HepG2 (cell line): ENCODE data around the gene ZFR. TPM values are rescaled to one million over a fixed set of nuclear protein-coding genes. Genes with fewer than 3 reads are reported as not detected.

Experiments
- CBFB ChIP-seq: sonication (generic); formaldehyde crosslinking; IDR thresholded peaks from 2 replicates; pipeline ENCODE4 v1.4.0; 2020; ENCODE audit warnings: missing genetic modification reagents
- ETV5 ChIP-seq: IDR thresholded peaks from 2 replicates; pipeline ENCODE4 v1.6.1; 2018; ENCODE audit warnings: missing biosample characterization, missing genetic modification reagents, inconsistent platforms, borderline replicate concordance
- GPN1 ChIP-seq: sonication (generic); formaldehyde crosslinking; IDR thresholded peaks from 2 replicates; pipeline ENCODE4 v1.5.1; 2020; ENCODE audit warnings: missing genetic modification reagents, borderline replicate concordance
- GTF3A ChIP-seq: sonication (generic); formaldehyde crosslinking; conservative IDR thresholded peaks from 2 replicates; pipeline ENCODE4 v1.4.0; 2020; ENCODE audit warnings: mild to moderate bottlenecking, missing genetic modification reagents
- HDAC2 ChIP-seq: sonication (generic); formaldehyde crosslinking; IDR thresholded peaks from 2 replicates; pipeline ENCODE4 v1.4.0; 2020; ENCODE audit warnings: missing genetic modification reagents
- IRX3 ChIP-seq: sonication (generic); formaldehyde crosslinking; IDR thresholded peaks from 2 replicates; pipeline ENCODE4 v1.8.1; 2023; ENCODE audit warnings: mild to moderate bottlenecking, low read depth, missing genetic modification reagents, borderline replicate concordance
- JUND ChIP-seq: sonication (generic); formaldehyde crosslinking; IDR thresholded peaks from 2 replicates; pipeline ENCODE4 v1.8.0; 2022; ENCODE audit warnings: mild to moderate bottlenecking, missing genetic modification reagents
- MED1 ChIP-seq: sonication (generic); formaldehyde crosslinking; IDR thresholded peaks from 2 replicates; pipeline ENCODE4 v1.4.0; 2020; ENCODE audit warnings: missing genetic modification reagents
- MZF1 ChIP-seq: sonication (generic); formaldehyde crosslinking; IDR thresholded peaks from 2 replicates; pipeline ENCODE4 v1.8.1; 2023; ENCODE audit warnings: mild to moderate bottlenecking, missing genetic modification reagents, borderline replicate concordance
- NCOA1 ChIP-seq: sonication (generic); formaldehyde crosslinking; IDR thresholded peaks from 2 replicates; pipeline ENCODE4 v1.9.0; 2021; ENCODE audit warnings: missing genetic modification reagents
- PCBP2 ChIP-seq: fragments of 200-400 bp; formaldehyde crosslinking; optimal IDR thresholded peaks from 2 replicates; pipeline ENCODE3; 2018; ENCODE audit warnings: low read length, low read depth; ENCODE audit not compliant: poor library complexity, severe bottlenecking
- RBM22 ChIP-seq: fragments of 200-400 bp; formaldehyde crosslinking; optimal IDR thresholded peaks from 2 replicates; pipeline ENCODE3; 2017; ENCODE audit warnings: mild to moderate bottlenecking, low read length, moderate library complexity
- SAFB2 ChIP-seq: sonication (generic); formaldehyde crosslinking; IDR thresholded peaks from 2 replicates; pipeline ENCODE4 v1.5.1; 2020; ENCODE audit warnings: missing genetic modification reagents, low read depth, mild to moderate bottlenecking, borderline replicate concordance
- TBX2 ChIP-seq: sonication (generic); formaldehyde crosslinking; IDR thresholded peaks from 2 replicates; pipeline ENCODE4 v1.5.0; 2020; ENCODE audit warnings: missing genetic modification reagents, mild to moderate bottlenecking, borderline replicate concordance
- TMF1 ChIP-seq: sonication (generic); formaldehyde crosslinking; IDR thresholded peaks from 2 replicates; pipeline ENCODE4 v1.8.1; 2022; ENCODE audit warnings: low read depth, missing genetic modification reagents
- ZBTB7A ChIP-seq: sonication (generic); formaldehyde crosslinking; IDR thresholded peaks from 2 replicates; pipeline ENCODE4 v1.8.0; 2022; ENCODE audit warnings: mild to moderate bottlenecking, missing genetic modification reagents
- ZNF230 ChIP-seq: sonication (generic); formaldehyde crosslinking; IDR thresholded peaks from 2 replicates; pipeline ENCODE4 v1.4.0; 2020; ENCODE audit warnings: mild to moderate bottlenecking, missing genetic modification reagents
- ZNF253 ChIP-seq: sonication (generic); formaldehyde crosslinking; IDR thresholded peaks from 2 replicates; pipeline ENCODE4 v1.8.0; 2022; ENCODE audit warnings: mild to moderate bottlenecking, missing genetic modification reagents, borderline replicate concordance
- ZNF274 ChIP-seq: sonication (generic); formaldehyde crosslinking; IDR thresholded peaks from 2 replicates; pipeline ENCODE4 v1.5.1; 2020; ENCODE audit warnings: mild to moderate bottlenecking, missing genetic modification reagents
- ZNF383 ChIP-seq: sonication (generic); formaldehyde crosslinking; IDR thresholded peaks from 2 replicates; pipeline ENCODE4 v1.4.0; 2020; ENCODE audit warnings: missing genetic modification reagents, mild to moderate bottlenecking, borderline replicate concordance
- ZNF589 ChIP-seq: sonication (generic); formaldehyde crosslinking; conservative IDR thresholded peaks from 2 replicates; pipeline ENCODE4 v1.8.0; 2022; ENCODE audit warnings: mild to moderate bottlenecking, moderate library complexity, missing genetic modification reagents
- ZNF644 ChIP-seq: IDR thresholded peaks from 2 replicates; pipeline ENCODE4 v1.6.1; 2016; ENCODE audit warnings: low read depth
- ZNF883 ChIP-seq: sonication (generic); formaldehyde crosslinking; IDR thresholded peaks from 2 replicates; pipeline ENCODE4 v1.5.1; 2020; ENCODE audit warnings: mild to moderate bottlenecking, missing genetic modification reagents; ENCODE audit errors: not compliant biosample characterization
- polyA plus RNA-seq, 8 experiments: library from polyadenylated mRNA; depleted of rRNA in 3 of 8; stranded (reverse) in 7 of 8; unstranded in 1 of 8; fragments of >200 nt; fragmentation: Illumina TruSeq in 4 of 8; extraction: Trizol in 4 of 8; gene quantifications; 2 replicates each; pipeline versions ENCODE4 v1.2.1 to v1.2.3, GENCODE V29; 2011 to 2016; ENCODE audit warnings: low read depth in 4 of 8, missing spikeins in 1 of 8, mixed read lengths in 1 of 8; ENCODE audit not compliant: insufficient read depth in 1 of 8
- total RNA-seq, 5 experiments: library from RNA; depleted of rRNA; stranded (reverse); fragments of >200 nt; fragmentation: Illumina TruSeq; extraction: Trizol; gene quantifications; 2 replicates each; pipeline ENCODE4 v1.2.3, GENCODE V29; 2016; ENCODE audit warnings: low read depth in 1 of 5
- TF ChIP-seq, protein P1 (sequence below): sonication (generic); formaldehyde crosslinking; IDR thresholded peaks from 2 replicates; pipeline ENCODE4 v1.4.0; 2020; ENCODE audit warnings: missing genetic modification reagents; ENCODE audit errors: not compliant biosample characterization
- TF ChIP-seq, protein P2 (sequence below): sonication (generic); formaldehyde crosslinking; IDR thresholded peaks from 2 replicates; pipeline ENCODE4 v1.4.0; 2020; ENCODE audit warnings: low read depth, mild to moderate bottlenecking, missing genetic modification reagents
- TF ChIP-seq, protein P3 (sequence below): sonication (generic); formaldehyde crosslinking; IDR thresholded peaks from 2 replicates; pipeline ENCODE4 v1.8.1; 2023; ENCODE audit warnings: missing genetic modification reagents, mild to moderate bottlenecking, borderline replicate concordance
- TF ChIP-seq, protein P4 (sequence below): sonication (generic); formaldehyde crosslinking; IDR thresholded peaks from 2 replicates; pipeline ENCODE4 v1.4.0; 2020; ENCODE audit warnings: mild to moderate bottlenecking, missing genetic modification reagents
- TF ChIP-seq, protein P5 (sequence below): sonication (generic); formaldehyde crosslinking; IDR thresholded peaks from 2 replicates; pipeline ENCODE4 v1.5.1; 2020; ENCODE audit warnings: missing genetic modification reagents, mild to moderate bottlenecking, borderline replicate concordance

ZFR gene
- total and polyA plus RNA-seq, 2 of the 13 experiments (the other 11 are each of a cell fraction or from before 2014, with no cell fraction given) = 89.0 to 92.8 TPM

DNA sequence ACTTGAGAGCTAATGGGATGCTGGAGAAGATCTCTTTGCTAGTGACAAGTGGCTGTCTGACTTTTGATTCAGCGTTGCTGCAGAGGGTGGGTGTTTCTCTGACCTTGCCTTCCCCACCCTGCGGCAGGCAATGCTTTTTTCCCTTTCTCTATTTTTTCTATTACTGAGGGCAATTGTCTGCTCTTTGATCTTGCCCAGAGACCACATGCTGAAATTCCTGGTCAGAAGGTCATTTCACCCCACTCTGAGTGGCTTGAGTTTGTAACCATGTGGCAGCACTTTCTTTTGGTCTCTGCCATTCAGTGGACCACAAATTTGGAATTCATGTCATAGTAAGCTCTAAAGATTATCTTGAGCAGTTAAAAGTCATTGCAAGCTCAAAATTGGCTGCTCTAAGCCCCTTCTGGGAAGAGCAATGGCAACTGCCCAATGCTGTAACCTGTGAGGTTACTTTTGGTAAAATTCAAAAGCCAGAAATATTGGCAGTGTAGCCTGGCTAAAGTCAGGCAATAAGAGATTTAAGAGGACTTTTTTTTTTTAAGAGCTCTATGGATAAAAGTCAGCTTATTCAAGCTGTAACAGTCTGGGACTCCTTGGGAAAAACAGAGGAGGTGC is 101.4 kb downstream of the ZFR start (continued):
- TF ChIP-seq, protein P1, sequence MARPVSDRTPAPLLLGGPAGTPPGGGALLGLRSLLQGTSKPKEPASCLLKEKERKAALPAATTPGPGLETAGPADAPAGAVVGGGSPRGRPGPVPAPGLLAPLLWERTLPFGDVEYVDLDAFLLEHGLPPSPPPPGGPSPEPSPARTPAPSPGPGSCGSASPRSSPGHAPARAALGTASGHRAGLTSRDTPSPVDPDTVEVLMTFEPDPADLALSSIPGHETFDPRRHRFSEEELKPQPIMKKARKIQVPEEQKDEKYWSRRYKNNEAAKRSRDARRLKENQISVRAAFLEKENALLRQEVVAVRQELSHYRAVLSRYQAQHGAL = no peak
- TF ChIP-seq ZBTB7A (CRISPR knock-in tag) (no peak), ZNF383 (CRISPR knock-in tag) (no peak), ZNF230 (CRISPR knock-in tag) (no peak), TMF1 (CRISPR knock-in tag) (no peak), ZNF253 (CRISPR knock-in tag) (no peak), GTF3A (no peak), IRX3 (CRISPR knock-in tag) (no peak), CBFB (CRISPR knock-in tag) (no peak), ZNF274 (no peak), HDAC2 (CRISPR knock-in tag) (peak; percentile 45; the same call in 1 of the 2 replicates), SAFB2 (no peak), MZF1 (CRISPR knock-in tag) (no peak), NCOA1 (CRISPR knock-in tag) (no peak), ZNF589 (CRISPR knock-in tag) (no peak), RBM22 (no peak), JUND (no peak), TBX2 (no peak), MED1 (no peak), ZNF644 (CRISPR knock-in tag) (peak; percentile 63; the same call in 1 of the 2 replicates), ETV5 (CRISPR knock-in tag) (peak; percentile 25; the same call in 1 of the 2 replicates), GPN1 (CRISPR knock-in tag) (no peak), PCBP2 (no peak), ZNF883 (CRISPR knock-in tag) (no peak)
- TF ChIP-seq, protein P2, sequence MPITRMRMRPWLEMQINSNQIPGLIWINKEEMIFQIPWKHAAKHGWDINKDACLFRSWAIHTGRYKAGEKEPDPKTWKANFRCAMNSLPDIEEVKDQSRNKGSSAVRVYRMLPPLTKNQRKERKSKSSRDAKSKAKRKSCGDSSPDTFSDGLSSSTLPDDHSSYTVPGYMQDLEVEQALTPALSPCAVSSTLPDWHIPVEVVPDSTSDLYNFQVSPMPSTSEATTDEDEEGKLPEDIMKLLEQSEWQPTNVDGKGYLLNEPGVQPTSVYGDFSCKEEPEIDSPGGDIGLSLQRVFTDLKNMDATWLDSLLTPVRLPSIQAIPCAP = no peak
- TF ChIP-seq, protein P3, sequence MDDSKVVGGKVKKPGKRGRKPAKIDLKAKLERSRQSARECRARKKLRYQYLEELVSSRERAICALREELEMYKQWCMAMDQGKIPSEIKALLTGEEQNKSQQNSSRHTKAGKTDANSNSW (CRISPR knock-in tag) = no peak
- TF ChIP-seq, protein P4, sequence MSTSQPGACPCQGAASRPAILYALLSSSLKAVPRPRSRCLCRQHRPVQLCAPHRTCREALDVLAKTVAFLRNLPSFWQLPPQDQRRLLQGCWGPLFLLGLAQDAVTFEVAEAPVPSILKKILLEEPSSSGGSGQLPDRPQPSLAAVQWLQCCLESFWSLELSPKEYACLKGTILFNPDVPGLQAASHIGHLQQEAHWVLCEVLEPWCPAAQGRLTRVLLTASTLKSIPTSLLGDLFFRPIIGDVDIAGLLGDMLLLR (CRISPR knock-in tag) = no peak
- TF ChIP-seq, protein P5, sequence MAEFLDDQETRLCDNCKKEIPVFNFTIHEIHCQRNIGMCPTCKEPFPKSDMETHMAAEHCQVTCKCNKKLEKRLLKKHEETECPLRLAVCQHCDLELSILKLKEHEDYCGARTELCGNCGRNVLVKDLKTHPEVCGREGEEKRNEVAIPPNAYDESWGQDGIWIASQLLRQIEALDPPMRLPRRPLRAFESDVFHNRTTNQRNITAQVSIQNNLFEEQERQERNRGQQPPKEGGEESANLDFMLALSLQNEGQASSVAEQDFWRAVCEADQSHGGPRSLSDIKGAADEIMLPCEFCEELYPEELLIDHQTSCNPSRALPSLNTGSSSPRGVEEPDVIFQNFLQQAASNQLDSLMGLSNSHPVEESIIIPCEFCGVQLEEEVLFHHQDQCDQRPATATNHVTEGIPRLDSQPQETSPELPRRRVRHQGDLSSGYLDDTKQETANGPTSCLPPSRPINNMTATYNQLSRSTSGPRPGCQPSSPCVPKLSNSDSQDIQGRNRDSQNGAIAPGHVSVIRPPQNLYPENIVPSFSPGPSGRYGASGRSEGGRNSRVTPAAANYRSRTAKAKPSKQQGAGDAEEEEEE (CRISPR knock-in tag) = no peak
